HG03097 (cell line): Measurements from ENCODE around the gene CGNL1.

ENCODE experiments used
- ATAC-seq: cut with Tn5 transposase; IDR thresholded peaks from one replicate; pipeline ENCODE4 v1.9.1; 2021; ENCODE audit not compliant: unreplicated experiment, low FRiP score

CGNL1 gene

DNA sequence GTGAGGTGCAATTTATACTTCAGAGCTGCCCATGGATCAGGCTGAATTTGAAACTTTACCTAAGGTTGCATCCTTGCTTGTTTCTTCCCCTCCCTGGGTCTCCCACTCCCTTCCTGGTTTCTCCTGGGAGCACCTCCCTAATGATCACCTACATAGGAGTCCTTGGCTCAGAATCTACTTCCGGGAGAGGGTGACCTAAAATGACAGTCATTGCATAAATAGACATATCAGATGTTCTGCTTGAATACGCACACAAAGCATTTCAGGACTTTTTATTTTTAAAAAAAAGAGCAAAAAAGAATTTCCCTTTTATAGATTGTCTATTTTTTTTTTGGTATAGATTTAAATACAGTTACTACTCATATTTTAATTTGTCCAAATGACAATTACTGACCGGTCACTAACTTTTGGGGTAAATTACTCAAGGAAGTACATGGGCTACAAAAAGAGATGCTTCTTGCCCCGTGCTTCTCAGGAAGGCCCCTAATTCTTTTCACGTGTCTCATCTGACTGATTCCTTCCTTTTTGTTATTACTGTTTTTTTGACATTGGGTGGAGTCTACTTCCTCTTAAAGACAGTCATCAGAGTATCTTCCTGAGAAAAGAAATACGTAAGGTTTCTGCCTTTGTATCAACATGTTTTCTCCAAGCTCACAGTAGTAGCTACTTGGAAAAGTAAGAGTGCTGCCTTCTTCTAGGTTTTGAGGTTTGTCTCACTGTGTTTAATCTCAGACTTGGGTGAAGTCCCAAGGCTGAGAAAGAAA lies 210.5 kb downstream of the CGNL1 start:
- ATAC-seq: no peak

GRCh38 chr15:57589281-57589680 lies 213.0 kb downstream of the CGNL1 start:
- ATAC-seq: no peak

- ATAC-seq: no peak
Measured at GRCh38 chr15:57589754-57590153, 213.4 kb downstream of the CGNL1 start.

DNA sequence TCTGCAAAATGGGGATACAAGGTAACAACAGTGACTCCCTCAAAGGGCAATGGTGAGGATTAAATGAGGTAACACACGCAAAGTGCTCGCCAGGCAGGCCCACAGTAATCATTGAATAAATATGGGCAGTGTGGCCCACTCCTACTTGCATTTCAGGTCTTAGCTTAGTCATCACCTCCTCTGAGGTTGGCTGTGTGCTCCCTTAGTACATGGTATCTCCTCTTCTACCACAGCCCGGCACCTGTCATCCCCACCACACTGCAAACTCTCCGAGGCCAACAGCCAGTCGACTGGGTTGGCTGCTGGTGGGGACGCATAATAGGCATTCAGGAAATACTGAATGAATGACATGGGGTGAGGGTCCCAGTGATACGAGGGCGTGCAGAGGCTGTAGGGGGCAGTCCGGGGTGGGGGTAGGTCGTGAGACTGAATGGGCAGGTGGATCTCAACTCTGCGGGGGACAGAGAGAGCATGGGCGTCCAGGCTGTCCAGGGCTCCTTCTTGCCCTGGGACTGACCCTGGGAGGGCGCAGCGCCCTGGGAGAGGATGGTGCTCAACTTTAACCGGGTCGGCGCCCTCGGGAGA lies 215.0 kb downstream of the CGNL1 start:
- no peak for ATAC-seq

- no peak for ATAC-seq
Measured at GRCh38 chr15:57591822-57592367, 215.6 kb downstream of the CGNL1 start, which contains the start of gene MYZAP. MYZAP (plus strand) TSS chr15:57591904; CDS start chr15:57592035, 131 bp downstream.

DNA sequence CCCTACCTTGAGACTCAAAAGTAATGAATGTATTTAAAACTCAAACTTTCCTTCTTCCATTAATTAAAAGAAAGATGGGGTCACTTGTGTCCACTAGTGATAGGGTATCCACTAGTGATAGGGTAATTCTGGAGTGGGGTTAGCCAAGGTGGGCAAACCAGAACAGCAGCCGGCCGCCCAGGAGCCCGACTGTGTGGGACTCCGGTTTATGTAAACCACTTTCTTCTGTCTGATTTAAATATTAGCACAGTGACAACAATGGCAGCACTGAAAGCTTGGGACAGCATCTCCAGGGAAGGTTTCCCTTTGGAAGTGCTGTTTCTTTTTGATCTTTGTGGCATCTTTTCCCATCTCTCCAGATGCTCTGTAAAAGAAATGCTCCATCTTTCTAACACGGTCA lies 216.1 kb downstream of the CGNL1 start:
- ATAC-seq: no peak

GRCh38 chr15:57592836-57593420 lies 216.6 kb downstream of the CGNL1 start:
- no peak for ATAC-seq

DNA sequence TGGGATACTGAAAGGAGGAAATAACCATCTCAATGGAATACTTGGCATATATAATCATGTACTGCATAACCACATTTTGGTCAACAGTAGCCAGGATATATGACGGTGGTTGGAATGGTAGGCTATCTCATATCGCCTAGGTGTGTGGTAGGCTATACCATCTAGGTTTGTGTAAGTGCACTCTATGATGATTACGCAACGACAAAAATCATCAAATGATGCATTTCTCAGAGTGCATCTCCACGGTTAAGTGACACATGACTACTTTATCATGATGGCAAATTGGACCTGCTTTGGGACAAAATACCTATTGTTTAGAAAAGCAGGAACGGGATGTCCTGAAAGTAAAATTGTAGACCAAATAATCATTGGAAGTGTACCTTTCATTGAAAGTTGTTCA lies 218.2 kb downstream of the CGNL1 start:
- ATAC-seq: no peak

DNA sequence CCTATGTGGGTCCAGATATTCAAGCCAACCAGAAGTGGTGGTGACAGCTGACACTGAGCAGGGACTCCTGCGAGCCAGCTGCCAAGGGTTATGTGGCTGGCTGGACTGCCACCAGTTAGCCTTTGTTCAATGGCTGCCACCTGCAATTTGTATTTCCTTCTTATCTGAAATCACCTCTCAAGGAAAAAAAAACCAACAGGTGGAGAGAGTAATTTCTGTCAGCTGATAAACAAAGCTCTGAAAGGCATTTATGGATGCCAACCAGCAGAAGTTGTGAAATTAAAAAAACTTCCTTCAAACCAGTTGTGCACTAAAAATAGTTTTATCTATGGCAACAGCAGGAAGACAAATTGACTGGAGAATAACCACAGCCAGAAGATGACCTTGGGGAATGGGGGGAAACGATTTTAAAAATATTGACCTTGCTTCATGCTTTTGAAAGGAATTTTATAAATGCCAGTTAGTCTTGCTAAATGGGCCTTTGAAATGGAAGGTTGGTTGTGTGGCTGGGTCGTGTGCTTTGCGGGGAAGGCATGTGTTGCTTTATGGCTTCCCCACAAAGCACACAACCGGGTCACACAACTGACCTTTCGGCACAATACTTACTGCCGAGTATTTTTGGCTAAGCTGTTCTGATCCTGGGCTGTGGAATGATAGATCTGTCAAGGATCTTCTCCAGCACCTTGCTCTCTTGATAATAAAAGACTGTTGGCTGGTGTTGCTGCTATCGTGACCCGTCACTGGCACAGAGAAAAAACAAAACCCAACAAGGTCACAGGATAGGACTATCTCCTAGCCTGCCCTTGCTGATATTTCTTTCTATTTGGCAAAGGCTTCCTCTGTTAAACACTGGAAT lies 218.9 kb downstream of the CGNL1 start:
- ATAC-seq: no peak

- no peak for ATAC-seq
Measured at GRCh38 chr15:57596301-57596855, 220.1 kb downstream of the CGNL1 start.

- no peak for ATAC-seq
Measured at GRCh38 chr15:57596978-57597377, 220.7 kb downstream of the CGNL1 start.

DNA sequence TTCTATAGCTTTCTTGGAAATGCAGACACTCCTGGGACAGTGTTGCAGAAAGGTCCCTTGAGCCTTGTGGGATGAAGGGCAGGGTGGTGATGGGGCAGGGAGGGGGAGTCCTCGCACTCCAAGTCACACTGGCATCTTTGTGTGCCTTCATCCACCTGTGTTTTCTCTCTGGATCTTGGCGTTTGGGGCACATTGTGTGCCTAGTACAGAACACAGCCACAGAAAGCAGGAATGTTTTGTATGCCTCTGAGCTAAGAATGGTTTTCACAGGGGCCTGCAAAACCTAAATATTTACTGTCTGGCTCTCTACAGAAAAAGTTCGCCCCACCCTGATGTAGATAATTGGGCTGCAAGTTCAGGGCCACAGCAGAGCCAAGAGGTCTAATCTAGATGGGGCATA lies 221.1 kb downstream of the CGNL1 start:
- ATAC-seq: no peak

GRCh38 chr15:57598346-57598745 lies 222.0 kb downstream of the CGNL1 start:
- no peak for ATAC-seq

- ATAC-seq: no peak
Measured at GRCh38 chr15:57599296-57599810, 223.0 kb downstream of the CGNL1 start.

DNA sequence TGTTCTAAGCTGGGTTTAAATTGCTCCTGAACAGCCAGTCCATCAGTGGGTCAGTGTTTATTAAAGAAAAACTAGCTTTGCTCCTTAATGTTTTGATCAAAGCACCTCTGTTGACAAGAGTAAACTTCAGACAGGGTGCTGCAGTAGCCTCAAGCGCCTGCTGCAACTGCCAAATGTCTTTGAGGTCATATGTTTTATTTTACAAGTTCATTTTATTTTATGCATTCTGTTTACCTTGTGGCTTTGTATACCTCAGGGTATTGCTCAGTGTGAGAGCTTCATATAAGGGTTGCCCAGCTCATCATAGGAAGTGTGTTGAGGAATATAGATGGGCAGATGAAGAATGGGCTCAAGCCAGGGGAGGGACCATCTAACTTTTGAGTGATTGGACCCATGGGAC lies 223.9 kb downstream of the CGNL1 start:
- no peak for ATAC-seq
